GM21360 (cell line): Measurements from ENCODE around the gene FBP1.
A peak's percentile ranks its signal among the peaks of the same experiment; 100 is the strongest.

ENCODE experiments used
- ATAC-seq: cut with Tn5 transposase; IDR thresholded peaks from one replicate; pipeline ENCODE4 v1.9.1; 2021; ENCODE audit warnings: mild to moderate bottlenecking, moderate library complexity; ENCODE audit not compliant: unreplicated experiment

Gene FBP1

GRCh38 chr9:94657021-94657725 lies 17.9 kb upstream of the FBP1 start:
- no peak for ATAC-seq

- ATAC-seq, result peak; percentile 95
These were observed 16.9 kb upstream of the FBP1 start for GRCh38 chr9:94656200-94656599.

GRCh38 chr9:94655739-94656138 lies 16.4 kb upstream of the FBP1 start:
- no peak for ATAC-seq

- no peak for ATAC-seq
These were observed 15.0 kb upstream of the FBP1 start for GRCh38 chr9:94654165-94654894.

- no peak for ATAC-seq
These were observed 11.6 kb upstream of the FBP1 start for GRCh38 chr9:94650949-94651348.

- ATAC-seq, result no peak
These were observed 9.9 kb upstream of the FBP1 start for GRCh38 chr9:94649100-94649819.

DNA sequence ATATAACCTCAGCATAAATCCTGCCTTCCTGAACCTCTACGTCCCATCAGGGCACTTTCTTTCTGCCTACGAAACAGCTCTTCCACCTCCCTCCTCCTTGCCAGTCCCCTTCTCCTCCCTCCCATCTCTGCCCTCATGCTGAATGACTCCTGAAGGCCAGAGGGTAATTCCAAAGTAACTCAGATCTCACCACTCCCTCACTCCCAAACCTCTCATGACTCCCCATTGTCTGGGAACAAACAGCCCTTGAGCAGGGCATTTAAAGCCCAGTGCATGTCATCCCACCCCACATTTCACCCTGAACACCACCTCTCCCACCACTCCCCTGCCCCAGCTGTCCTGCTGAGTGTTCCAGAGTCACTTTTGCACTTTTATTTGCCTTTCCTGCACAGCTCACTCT lies 8.9 kb upstream of the FBP1 start:
- no peak for ATAC-seq

GRCh38 chr9:94645901-94646300 lies 6.6 kb upstream of the FBP1 start:
- no peak for ATAC-seq

GRCh38 chr9:94644543-94644942 lies 5.2 kb upstream of the FBP1 start:
- ATAC-seq, result no peak

GRCh38 chr9:94643741-94644140 lies 4.4 kb upstream of the FBP1 start:
- ATAC-seq, result no peak

GRCh38 chr9:94643176-94643575 lies 3.9 kb upstream of the FBP1 start:
- no peak for ATAC-seq

DNA sequence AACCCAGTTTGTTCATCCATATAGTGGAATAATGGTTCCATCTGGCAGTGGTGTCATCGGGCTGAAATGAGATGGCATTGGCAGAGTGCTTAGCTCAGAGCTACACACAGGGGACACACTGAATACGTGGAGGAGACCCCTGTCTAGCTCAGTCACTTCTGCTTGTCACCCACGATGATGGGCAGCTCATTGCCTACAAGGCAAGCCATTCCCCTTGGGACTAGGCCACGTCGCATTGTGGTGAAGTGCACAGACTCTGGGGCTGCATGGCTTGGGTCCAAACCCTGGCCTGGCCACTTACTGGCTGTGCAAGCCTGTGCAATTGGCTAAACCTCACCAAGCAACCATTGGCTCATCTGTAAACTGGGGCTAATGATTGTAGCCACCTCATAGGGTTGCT lies 3.2 kb upstream of the FBP1 start:
- no peak for ATAC-seq

DNA sequence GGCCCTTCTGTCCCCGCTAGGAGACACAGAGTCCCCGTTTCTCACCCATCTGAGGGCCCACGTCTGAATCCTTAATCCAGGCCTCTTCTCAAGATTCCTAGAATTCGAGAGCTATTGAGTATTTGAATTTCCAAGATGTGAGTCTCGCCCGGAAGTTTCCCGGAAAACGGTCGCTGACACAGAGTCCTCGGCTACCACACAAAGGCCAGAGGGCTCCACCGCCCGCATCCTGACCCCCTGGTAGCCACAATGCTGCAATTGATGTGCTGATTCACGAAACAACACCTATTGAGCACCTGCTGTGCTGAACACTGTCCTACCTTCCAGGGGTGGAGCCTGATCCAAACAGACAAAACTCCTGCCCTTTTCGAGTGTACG lies 670 bp upstream of the FBP1 start:
- no peak for ATAC-seq

DNA sequence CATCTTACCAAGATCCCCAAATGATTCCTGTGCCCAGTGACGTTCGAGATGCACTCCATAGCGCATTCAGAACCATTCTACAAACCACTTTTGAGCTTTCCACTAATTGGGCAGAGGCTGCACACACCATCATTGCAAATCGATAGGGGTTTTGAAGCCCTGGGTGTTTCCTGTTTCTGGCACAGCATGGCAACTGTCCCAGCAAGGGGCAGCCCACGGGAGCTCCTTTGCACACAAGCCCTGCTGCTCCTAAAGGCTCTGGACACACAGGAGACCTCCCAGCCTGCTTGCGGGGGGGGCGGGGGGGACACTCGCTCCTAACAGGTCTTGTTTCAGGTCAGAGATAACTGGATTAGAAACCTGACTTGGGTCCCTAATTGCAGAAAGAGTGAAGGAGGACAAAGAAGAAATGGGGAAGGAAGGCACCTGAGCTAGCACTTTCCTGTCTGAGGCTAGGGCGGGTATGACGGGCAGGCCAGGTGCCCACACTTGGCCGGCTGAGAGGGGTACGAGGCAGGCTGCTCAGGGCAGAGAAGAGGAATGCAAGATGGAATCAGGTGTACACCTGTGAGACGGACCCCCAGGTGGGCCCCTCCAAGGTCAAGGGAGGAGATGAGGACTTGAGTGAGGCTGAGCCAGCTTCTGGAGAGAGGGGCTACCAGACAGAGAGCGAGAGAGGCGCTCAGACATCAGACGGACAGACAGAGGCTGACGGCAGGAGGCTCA lies 820 bp downstream of the FBP1 start:
- no peak for ATAC-seq

- no peak for ATAC-seq
These were observed 6.6 kb downstream of the FBP1 start for GRCh38 chr9:94632737-94633136.

DNA sequence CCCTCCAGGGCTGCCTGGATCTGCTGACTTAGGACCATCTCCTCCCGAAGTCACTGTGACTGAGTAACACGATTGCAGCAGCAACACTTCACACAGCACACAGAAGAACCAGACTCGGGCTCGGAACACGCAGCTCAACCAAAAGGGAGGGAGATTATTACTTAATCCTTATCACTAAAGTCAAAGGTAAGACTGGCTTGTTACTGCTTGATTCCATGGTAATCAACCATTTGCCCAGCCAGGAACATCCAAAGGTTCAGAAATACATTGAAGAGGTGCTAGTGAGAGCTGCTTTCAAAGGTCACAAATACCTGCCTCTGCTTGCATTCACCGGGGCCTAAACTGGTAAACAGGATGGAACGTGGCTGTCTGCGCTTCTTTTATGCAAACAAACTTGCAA lies 7.7 kb downstream of the FBP1 start:
- no peak for ATAC-seq

GRCh38 chr9:94630833-94631232 lies 8.5 kb downstream of the FBP1 start:
- no peak for ATAC-seq

DNA sequence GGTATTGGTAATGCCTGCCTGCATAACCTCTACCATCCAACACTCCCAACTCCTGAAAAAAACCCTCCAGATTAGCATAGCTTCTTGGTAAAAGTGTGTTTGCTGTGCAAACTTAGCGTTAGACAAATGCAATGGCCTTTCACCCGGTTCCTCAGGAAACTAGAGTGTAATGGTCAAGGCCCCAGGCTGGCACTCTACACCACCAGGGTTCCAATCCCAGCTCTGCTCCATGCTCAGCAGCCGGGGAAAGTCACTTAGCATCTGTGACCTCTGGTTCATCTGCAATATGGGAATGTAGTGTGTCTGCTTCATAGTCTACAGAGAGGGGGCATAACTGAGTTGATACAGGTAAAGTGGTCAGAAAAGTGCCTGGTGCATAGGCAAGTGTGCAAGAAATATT lies 9.0 kb downstream of the FBP1 start:
- no peak for ATAC-seq

DNA sequence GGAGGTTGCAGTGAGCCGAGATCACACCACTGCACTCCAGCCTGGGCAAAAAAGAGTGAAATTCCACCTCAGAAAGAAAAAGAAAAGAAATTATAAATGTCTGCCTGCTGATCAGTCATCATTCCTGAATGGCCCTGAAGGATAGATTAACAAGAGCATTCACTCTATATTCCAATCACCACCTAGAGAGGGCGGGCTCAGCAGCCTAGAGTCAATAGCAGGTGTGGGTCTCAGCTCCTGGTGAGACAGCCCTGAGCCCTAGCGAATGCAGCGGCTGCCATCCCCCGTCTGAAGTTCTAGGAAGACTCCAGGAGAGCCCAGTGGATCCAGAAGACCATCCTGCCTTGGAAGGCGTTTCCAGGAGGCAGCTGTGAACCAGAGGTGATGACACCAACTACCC lies 12.0 kb downstream of the FBP1 start:
- ATAC-seq, result no peak

- ATAC-seq, result no peak
These were observed 13.5 kb downstream of the FBP1 start for GRCh38 chr9:94625835-94626234.

DNA sequence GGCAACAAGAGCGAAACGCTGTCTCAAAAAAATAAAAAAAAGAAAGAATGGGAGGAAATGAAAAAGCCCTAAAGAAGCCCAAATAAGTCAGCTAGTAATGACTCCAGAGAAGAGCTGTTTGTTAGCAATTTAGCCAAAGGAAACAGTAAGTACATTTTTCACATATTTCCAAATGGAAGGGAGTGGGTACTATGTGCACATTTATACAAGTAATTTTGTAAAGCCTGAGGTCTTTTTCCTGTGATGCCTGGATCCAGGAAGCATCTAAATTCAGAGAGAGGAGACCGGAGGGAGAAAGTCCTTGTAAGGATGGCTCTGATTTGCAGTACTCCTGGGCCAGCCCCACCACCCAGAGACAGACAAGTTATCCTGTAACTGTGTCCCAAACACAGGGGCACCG lies 14.7 kb downstream of the FBP1 start:
- ATAC-seq, result no peak
